ENCODE data around the gene ADAMTS4.

- TF ChIP-seq CTCF (conservative IDR thresholded peaks at IDR 0.05) (no peak), ZFX (IDR thresholded peaks at IDR 0.05) (no peak)
Measured at GRCh38 chr1:161182214-161182613, 16.6 kb downstream of the ADAMTS4 start.
